ENCODE results near the gene LASP1.

GRCh38 chr17:38892083-38892482 is 22.2 kb downstream of the LASP1 start:
- TF ChIP-seq POLR2A (IDR thresholded peaks at IDR 0.05) (no peak), CTCF (IDR thresholded peaks at IDR 0.05) (no peak)

Measured in ovary (tissue), 3 donors.